GM23248 (cell line): ENCODE measurements around the gene RFNG. TPM values are rescaled to one million over a fixed set of nuclear protein-coding genes. Genes with fewer than 3 reads are reported as not detected.

Experiments
- DNase-seq: peaks from one replicate; pipeline ENCODE4 v3.0.0-alpha.2; 2015
- H2AFZ ChIP-seq: fragments of 200-600 bp; sonication (generic); 2 replicates; pipeline ENCODE4 v1.6.1; 2016; ENCODE audit warnings: antibody characterized with exemption
- H3F3A ChIP-seq: fragments of 200-600 bp; sonication (generic); 2 replicates; pipeline ENCODE4 v1.6.1; 2016; ENCODE audit warnings: mild to moderate bottlenecking, antibody characterized with exemption, mixed run types; ENCODE audit not compliant: insufficient read depth
- H3K27ac ChIP-seq: fragments of 200-600 bp; sonication (generic); 2 replicates; pipeline ENCODE4 v1.5.1; 2016; ENCODE audit warnings: mild to moderate bottlenecking
- H3K27me3 ChIP-seq: fragments of 200-600 bp; sonication (generic); replicated peaks from 2 replicates; pipeline ENCODE4 v1.6.1; 2016; ENCODE audit warnings: mild to moderate bottlenecking; ENCODE audit not compliant: insufficient read depth
- H3K36me3 ChIP-seq: fragments of 200-600 bp; sonication (generic); 2 replicates; pipeline ENCODE4 v1.6.1; 2016; ENCODE audit warnings: low read depth, mild to moderate bottlenecking
- H3K4me1 ChIP-seq: fragments of 200-600 bp; sonication (generic); 2 replicates; pipeline ENCODE4 v1.6.1; 2016; ENCODE audit warnings: mild to moderate bottlenecking; ENCODE audit not compliant: insufficient read depth
- H3K4me2 ChIP-seq: fragments of 200-600 bp; sonication (generic); one replicate; pipeline ENCODE4 v1.6.1; 2016; ENCODE audit warnings: mild to moderate bottlenecking; ENCODE audit not compliant: unreplicated experiment
- H3K4me3 ChIP-seq: fragments of 200-600 bp; sonication (generic); 2 replicates; pipeline ENCODE4 v1.5.1; 2016; ENCODE audit warnings: mild to moderate bottlenecking
- H3K79me2 ChIP-seq: fragments of 200-600 bp; sonication (generic); 2 replicates; pipeline ENCODE4 v1.6.1; 2016; ENCODE audit warnings: mild to moderate bottlenecking; ENCODE audit not compliant: insufficient read depth
- H3K9ac ChIP-seq: fragments of 200-600 bp; sonication (generic); 2 replicates; pipeline ENCODE4 v1.6.1; 2016; ENCODE audit warnings: mild to moderate bottlenecking
- H3K9me2 ChIP-seq: fragments of 200-600 bp; sonication (generic); 2 replicates; pipeline ENCODE4 v1.6.1; 2016; ENCODE audit warnings: mixed run types, mild to moderate bottlenecking, moderate library complexity; ENCODE audit not compliant: insufficient read depth
- H3K9me3 ChIP-seq: fragments of 200-600 bp; sonication (generic); one replicate; pipeline ENCODE4 v1.6.1; 2017; ENCODE audit warnings: low read depth
- H4K20me1 ChIP-seq: fragments of 200-600 bp; sonication (generic); 2 replicates; pipeline ENCODE4 v1.6.0; 2016; ENCODE audit not compliant: insufficient read depth
- EZH2 ChIP-seq: fragments of 200-600 bp; sonication (generic); IDR thresholded peaks from 2 replicates; pipeline ENCODE4 v1.6.1; 2018; ENCODE audit warnings: antibody characterized with exemption, mild to moderate bottlenecking; ENCODE audit not compliant: insufficient read depth, poor library complexity, severe bottlenecking
- EZH2phosphoT487 ChIP-seq: fragments of 200-600 bp; sonication (generic); IDR thresholded peaks from 2 replicates; pipeline ENCODE4 v1.6.1; 2018; ENCODE audit warnings: antibody characterized with exemption, moderate library complexity, mild to moderate bottlenecking, low read depth; ENCODE audit not compliant: insufficient read depth
- WGBS, 2 experiments: methylation state at CpG; one replicate each; pipeline ENCODE4 v1.1.6; 2015 to 2017; ENCODE audit warnings: low lambda C conversion rate in 2 of 2, low coverage in 1 of 2; ENCODE audit errors: missing lambda C conversion rate in 2 of 2; 5-methylcytosine and 5-hydroxymethylcytosine counted together
- in situ Hi-C: fragments of 300-500 bp; cut with MboI; formaldehyde crosslinking; loops from 2 replicates; pipeline ENCODE4 v1.15.0; 2020
- polyA plus RNA-seq: library from polyadenylated mRNA; unstranded; fragments of >200 nt; fragmentation: Nextera tagmentation; extraction: Ambion mirVana; gene quantifications from 2 replicates; pipeline ENCODE4 v1.2.1, GENCODE V29; 2016
- total RNA-seq: library from RNA; depleted of rRNA; stranded (reverse); fragments of >200 nt; shearing (Covaris generic); gene quantifications from 2 replicates; pipeline ENCODE4 v1.2.3, GENCODE V29; 2014

The RFNG gene
- total and polyA plus RNA-seq, 2 experiments from 2014 or later, result 11.8 to 59.8 TPM

DNA sequence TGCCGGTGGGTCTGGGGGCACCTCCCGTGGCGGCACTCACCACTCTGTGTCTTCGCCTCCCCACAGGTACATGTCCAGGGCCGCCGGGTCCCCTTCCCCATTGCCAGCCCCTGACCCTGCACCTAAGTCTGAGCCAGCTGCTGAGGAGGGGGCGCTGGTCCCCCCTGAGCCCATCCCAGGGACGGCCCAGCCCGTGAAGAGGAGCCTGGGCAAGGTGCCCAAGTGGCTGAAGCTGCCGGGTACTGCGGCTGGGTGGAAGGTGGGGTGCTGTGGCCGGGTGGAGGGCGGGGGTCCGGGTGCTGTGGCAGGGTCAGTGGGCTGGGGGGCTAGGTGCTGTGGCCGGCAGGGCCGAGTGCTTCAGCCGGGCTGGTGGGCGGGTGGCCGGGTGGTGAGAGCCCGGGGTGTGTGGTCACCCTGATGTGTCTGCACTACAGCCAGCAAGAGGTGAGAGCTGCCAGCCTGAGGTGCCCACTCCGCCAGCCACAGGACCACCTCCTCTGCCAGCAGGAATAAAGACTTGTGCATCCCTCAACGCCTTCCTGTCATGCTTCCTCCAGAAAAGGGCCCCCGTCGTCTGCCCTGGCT lies 34.6 kb downstream of the RFNG start:
- Histone ChIP-seq H3K9me2 (no peaks in the 10 kb centered on the region), H3K4me2 (no peak overlapping the region), H2AFZ (no peak overlapping the region), H3K36me3 (no peaks in the 10 kb centered on the region), H3K4me1 (no peaks in the 10 kb centered on the region), H3K9me3 (no peaks in the 10 kb centered on the region), H3K9ac (no peak overlapping the region), H3F3A (no peaks in the 10 kb centered on the region), H4K20me1 (no peaks in the 10 kb centered on the region), H3K79me2 (no peaks in the 10 kb centered on the region), H3K4me3 (no peak overlapping the region), H3K27ac (no peak overlapping the region), H3K27me3 (no peaks in the 10 kb centered on the region)
- 74 to 86% methylated on average over 22 to 23 of the region's 24 CpGs for WGBS, 2 experiments
- DNase-seq, result no peak
- TF ChIP-seq EZH2phosphoT487 (no peak), EZH2 (no peak)
- in situ Hi-C loops, result no loop called here

DNA sequence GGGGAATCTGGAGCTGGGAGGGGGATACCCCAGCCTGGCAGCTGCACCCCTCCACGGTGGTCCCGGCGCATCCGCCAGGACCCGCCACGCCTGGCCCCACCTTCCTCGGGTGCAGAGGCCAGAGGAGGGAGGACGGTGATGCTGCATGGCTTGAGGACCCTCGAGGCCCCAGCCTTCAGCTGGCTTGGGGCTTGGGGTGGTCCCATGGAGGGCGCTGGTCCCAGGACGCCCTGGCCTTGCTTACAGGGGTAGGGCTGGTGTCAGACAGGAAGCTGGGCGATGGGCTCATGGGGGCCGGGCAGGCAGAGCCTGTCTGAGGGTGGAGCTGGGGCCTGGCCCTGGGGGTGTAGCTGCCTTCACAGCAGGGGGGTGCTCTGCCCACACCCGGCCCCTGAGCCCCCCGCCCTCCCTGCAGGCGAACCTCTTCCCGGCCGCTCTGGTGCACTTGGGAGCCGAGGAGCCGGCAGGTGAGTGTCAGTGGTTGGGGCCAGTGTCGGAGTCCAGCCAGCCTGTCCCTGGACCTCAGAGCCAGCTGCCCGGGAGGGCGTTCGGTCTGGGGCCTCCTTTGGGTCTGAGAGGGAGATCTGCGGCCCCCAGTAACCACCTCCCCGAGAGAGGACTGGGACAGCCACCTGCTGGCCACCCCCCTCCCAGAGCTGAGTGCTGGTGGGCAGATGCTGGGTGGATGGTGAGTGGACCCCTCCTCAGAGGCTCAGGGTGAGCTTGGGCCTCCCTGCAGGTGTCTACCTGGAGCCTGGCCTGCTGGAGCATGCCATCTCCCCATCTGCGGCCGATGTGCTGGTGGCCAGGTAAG lies 35.3 kb downstream of the RFNG start:
- Histone ChIP-seq H3K9me3 (no peaks in the 10 kb centered on the region), H2AFZ (no peak overlapping the region), H3K4me1 (no peaks in the 10 kb centered on the region), H3K9me2 (no peaks in the 10 kb centered on the region), H4K20me1 (no peaks in the 10 kb centered on the region), H3F3A (no peaks in the 10 kb centered on the region), H3K4me2 (no peak overlapping the region), H3K27me3 (no peaks in the 10 kb centered on the region), H3K27ac (no peak overlapping the region), H3K79me2 (no peaks in the 10 kb centered on the region), H3K36me3 (no peaks in the 10 kb centered on the region), H3K9ac (no peak overlapping the region), H3K4me3 (no peak overlapping the region)
- TF ChIP-seq EZH2, result no peak
- TF ChIP-seq EZH2phosphoT487, result no peak
- in situ Hi-C loops, result no loop called here
- WGBS, 2 experiments, result 87 to 89% methylated on average over 20 to 23 of the region's 28 CpGs
- DNase-seq, result no peak

DNA sequence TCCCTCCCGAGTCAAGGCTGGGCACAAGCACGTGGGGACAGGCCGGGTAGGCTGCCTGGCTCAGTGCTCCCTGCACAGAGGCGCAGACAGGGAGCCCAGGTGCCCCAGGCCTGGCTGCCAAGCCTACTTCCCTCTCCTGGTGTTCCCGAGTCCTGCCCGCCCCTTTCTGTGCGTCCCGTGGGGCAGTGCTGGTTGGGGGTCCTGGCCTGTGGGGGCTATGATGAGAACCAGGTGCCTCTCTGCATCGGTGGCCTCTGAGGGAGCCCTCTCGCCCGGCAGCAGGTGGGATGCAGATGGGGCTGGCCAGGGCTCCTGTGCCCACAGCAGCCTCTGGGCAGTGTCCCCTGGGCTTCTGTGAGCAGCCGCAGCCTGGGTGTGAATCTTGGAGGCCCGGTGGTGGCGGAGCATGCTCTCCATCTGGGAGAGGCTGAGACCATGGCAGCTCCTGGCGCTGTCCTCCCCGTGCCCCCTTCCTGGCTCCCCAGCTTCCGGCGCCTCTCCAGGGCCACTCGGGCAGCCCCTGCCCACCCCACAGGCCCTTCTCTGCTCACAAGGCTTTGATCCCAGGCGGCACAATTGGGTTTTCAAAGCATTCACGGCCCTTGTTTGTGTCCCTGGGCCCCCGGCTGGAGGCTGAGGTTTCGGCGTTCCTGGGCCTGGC lies 36.2 kb downstream of the RFNG start:
- 80% methylated on average over 20 to 24 of the region's 24 CpGs for WGBS, 2 experiments
- H3K4me1 ChIP-seq, result no peaks in the 10 kb centered on the region
- H3K4me3 ChIP-seq, result no peak overlapping the region
- H3K9ac ChIP-seq, result no peak overlapping the region
- H3K36me3 ChIP-seq, result no peaks in the 10 kb centered on the region
- in situ Hi-C loops, result no loop called here
- no peak for DNase-seq
- H3K27me3 ChIP-seq, result no peaks in the 10 kb centered on the region
- H3F3A ChIP-seq, result no peaks in the 10 kb centered on the region
- no peak overlapping the region for H3K4me2 ChIP-seq
- TF ChIP-seq EZH2phosphoT487 (no peak), EZH2 (no peak)
- no peaks in the 10 kb centered on the region for H3K9me3 ChIP-seq
- H3K27ac ChIP-seq, result no peak overlapping the region
- no peak overlapping the region for H2AFZ ChIP-seq
- no peaks in the 10 kb centered on the region for H4K20me1 ChIP-seq
- no peaks in the 10 kb centered on the region for H3K9me2 ChIP-seq
- H3K79me2 ChIP-seq, result no peaks in the 10 kb centered on the region

- H3K79me2 ChIP-seq, result no peaks in the 10 kb centered on the region
- H3K9me3 ChIP-seq, result no peaks in the 10 kb centered on the region
- no peak overlapping the region for H3K9ac ChIP-seq
- TF ChIP-seq EZH2 (no peak), EZH2phosphoT487 (no peak)
- H4K20me1 ChIP-seq, result no peaks in the 10 kb centered on the region
- no peaks in the 10 kb centered on the region for H3F3A ChIP-seq
- H3K9me2 ChIP-seq, result no peaks in the 10 kb centered on the region
- H2AFZ ChIP-seq, result no peak overlapping the region
- no peak overlapping the region for H3K4me3 ChIP-seq
- no peaks in the 10 kb centered on the region for H3K27me3 ChIP-seq
- H3K36me3 ChIP-seq, result no peaks in the 10 kb centered on the region
- WGBS, 2 experiments, result 73 to 91% methylated on average over 9 to 11 of the region's 13 CpGs
- no peaks in the 10 kb centered on the region for H3K4me1 ChIP-seq
- H3K4me2 ChIP-seq, result no peak overlapping the region
- no peak for DNase-seq
- H3K27ac ChIP-seq, result no peak overlapping the region
- in situ Hi-C loops, result no loop called here
Measured at GRCh38 chr17:82014971-82015310, 36.7 kb downstream of the RFNG start.
